DND-41 (cell line): ENCODE measurements around the gene HRH4.

Experiments used
- EZH2 ChIP-seq: IDR thresholded peaks from 3 replicates; pipeline ENCODE4 v1.6.1; 2012; ENCODE audit warnings: borderline replicate concordance, low read depth, mild to moderate bottlenecking, moderate library complexity, low read length, inconsistent platforms; ENCODE audit not compliant: severe bottlenecking
- TF ChIP-seq, protein P1 (sequence below): IDR thresholded peaks from 2 replicates; pipeline ENCODE4 v1.5.1; 2012; ENCODE audit warnings: borderline replicate concordance, low read length, moderate library complexity, mild to moderate bottlenecking; ENCODE audit not compliant: poor library complexity, severe bottlenecking; ENCODE audit errors: extremely low read depth

DNA sequence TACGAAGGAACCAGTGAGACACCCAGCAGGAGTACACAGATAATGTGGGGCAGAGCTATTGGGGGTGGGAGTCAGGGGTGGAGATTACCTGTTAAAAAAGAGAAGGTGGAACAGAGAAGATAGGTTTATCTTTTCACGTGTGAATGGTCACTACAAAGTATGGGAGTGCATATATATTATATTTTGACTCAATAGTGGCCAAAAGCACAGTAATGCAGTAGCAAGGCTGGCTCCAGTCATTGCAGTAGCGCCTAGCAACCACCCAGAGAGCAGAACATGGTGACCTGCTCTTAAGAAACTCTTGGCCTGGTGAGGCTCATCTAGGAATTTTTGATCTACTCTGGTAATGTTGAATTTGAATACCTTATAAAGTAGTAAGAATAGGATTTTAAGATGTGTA is 33.0 kb upstream of the HRH4 start:
- TF ChIP-seq, protein P1, sequence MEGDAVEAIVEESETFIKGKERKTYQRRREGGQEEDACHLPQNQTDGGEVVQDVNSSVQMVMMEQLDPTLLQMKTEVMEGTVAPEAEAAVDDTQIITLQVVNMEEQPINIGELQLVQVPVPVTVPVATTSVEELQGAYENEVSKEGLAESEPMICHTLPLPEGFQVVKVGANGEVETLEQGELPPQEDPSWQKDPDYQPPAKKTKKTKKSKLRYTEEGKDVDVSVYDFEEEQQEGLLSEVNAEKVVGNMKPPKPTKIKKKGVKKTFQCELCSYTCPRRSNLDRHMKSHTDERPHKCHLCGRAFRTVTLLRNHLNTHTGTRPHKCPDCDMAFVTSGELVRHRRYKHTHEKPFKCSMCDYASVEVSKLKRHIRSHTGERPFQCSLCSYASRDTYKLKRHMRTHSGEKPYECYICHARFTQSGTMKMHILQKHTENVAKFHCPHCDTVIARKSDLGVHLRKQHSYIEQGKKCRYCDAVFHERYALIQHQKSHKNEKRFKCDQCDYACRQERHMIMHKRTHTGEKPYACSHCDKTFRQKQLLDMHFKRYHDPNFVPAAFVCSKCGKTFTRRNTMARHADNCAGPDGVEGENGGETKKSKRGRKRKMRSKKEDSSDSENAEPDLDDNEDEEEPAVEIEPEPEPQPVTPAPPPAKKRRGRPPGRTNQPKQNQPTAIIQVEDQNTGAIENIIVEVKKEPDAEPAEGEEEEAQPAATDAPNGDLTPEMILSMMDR = no peak
- no peak for TF ChIP-seq EZH2
